HEK293 (cell line): Measurements from ENCODE around the gene ANKRD33.

Experiments used
- CTCF ChIA-PET: fragments of 350-600 bp; formaldehyde crosslinking; extraction: SDS; loops from one replicate; lab custom pipeline; 2021; ENCODE audit warnings: antibody characterized with exemption; lab: Yijun Ruan, JAX
- POLR2A ChIA-PET: fragments of 300-600 bp; formaldehyde crosslinking; extraction: SDS; loops from one replicate; lab custom pipeline; 2020; ENCODE audit warnings: antibody characterized with exemption, inconsistent platforms; lab: Yijun Ruan, JAX
- H3K27ac ChIP-seq: fragments of 200-500 bp; sonication (Bioruptor generic); 2 replicates; pipeline ENCODE4 v1.5.1; 2014; ENCODE audit warnings: low read depth, low read length, control low read depth, inconsistent platforms; ENCODE audit errors: extremely low read depth
- H3K36me3 ChIP-seq, 2 experiments: fragments of 200-500 bp in 1 of 2; sonication (Bioruptor generic) in 1 of 2; 1 replicate in 1 of 2; 2 replicates in 1 of 2; pipeline ENCODE4 v1.5.1; 2014 to 2017; ENCODE audit warnings: inconsistent platforms in 2 of 2, low read length in 2 of 2; ENCODE audit not compliant: control insufficient read depth in 2 of 2, insufficient read depth in 1 of 2
- H3K4me1 ChIP-seq: fragments of 200-500 bp; sonication (Bioruptor generic); 2 replicates; pipeline ENCODE4 v1.5.1; 2014; ENCODE audit warnings: mild to moderate bottlenecking, low read length, inconsistent platforms; ENCODE audit not compliant: control insufficient read depth, insufficient read depth
- H3K4me3 ChIP-seq: 2 replicates; pipeline ENCODE4 v1.5.1; 2011; ENCODE audit warnings: low read depth, mild to moderate bottlenecking, control low read depth, low read length, moderate library complexity
- H3K9me3 ChIP-seq: fragments of 200-500 bp; sonication (Bioruptor generic); 2 replicates; pipeline ENCODE4 v1.5.1; 2014; ENCODE audit warnings: low read depth, low read length, inconsistent platforms; ENCODE audit not compliant: control insufficient read depth, insufficient read depth
- BCL11B ChIP-seq: fragments of 450-650 bp; formaldehyde crosslinking; IDR thresholded peaks from 2 replicates; pipeline ENCODE4 v1.5.1; 2016; ENCODE audit warnings: low read depth, missing biosample characterization, missing genetic modification characterization
- HIC1 ChIP-seq: fragments of 450-650 bp; formaldehyde crosslinking; IDR thresholded peaks from 2 replicates; pipeline ENCODE4 v1.5.1; 2016; ENCODE audit warnings: missing biosample characterization, missing genetic modification characterization
- INSM2 ChIP-seq: fragments of 450-650 bp; formaldehyde crosslinking; IDR thresholded peaks from 2 replicates; pipeline ENCODE4 v1.5.1; 2016; ENCODE audit warnings: missing biosample characterization, missing genetic modification characterization
- KLF9 ChIP-seq: fragments of 450-650 bp; formaldehyde crosslinking; IDR thresholded peaks from 2 replicates; pipeline ENCODE4 v1.5.1; 2016; ENCODE audit warnings: missing biosample characterization, missing genetic modification characterization, low read depth
- OSR2 ChIP-seq: fragments of 450-650 bp; formaldehyde crosslinking; IDR thresholded peaks from 2 replicates; pipeline ENCODE4 v1.5.1; 2016; ENCODE audit warnings: missing biosample characterization, missing genetic modification characterization
- PRDM4 ChIP-seq: fragments of 450-650 bp; formaldehyde crosslinking; IDR thresholded peaks from 2 replicates; pipeline ENCODE4 v1.5.1; 2017; ENCODE audit warnings: missing biosample characterization, missing genetic modification characterization
- REPIN1 ChIP-seq: fragments of 450-650 bp; formaldehyde crosslinking; IDR thresholded peaks from 2 replicates; pipeline ENCODE4 v1.5.1; 2017; ENCODE audit warnings: missing biosample characterization, missing genetic modification characterization, low read depth
- SCRT2 ChIP-seq: fragments of 450-650 bp; formaldehyde crosslinking; IDR thresholded peaks from 2 replicates; pipeline ENCODE4 v1.5.1; 2016; ENCODE audit warnings: missing biosample characterization, missing genetic modification characterization
- ZBTB17 ChIP-seq: fragments of 450-650 bp; formaldehyde crosslinking; IDR thresholded peaks from 2 replicates; pipeline ENCODE4 v1.5.1; 2016; ENCODE audit warnings: missing biosample characterization, missing genetic modification characterization
- ZBTB48 ChIP-seq: fragments of 450-650 bp; formaldehyde crosslinking; IDR thresholded peaks from 2 replicates; pipeline ENCODE4 v1.5.1; 2016; ENCODE audit warnings: missing biosample characterization, missing genetic modification characterization
- ZNF19 ChIP-seq: fragments of 450-650 bp; formaldehyde crosslinking; IDR thresholded peaks from 2 replicates; pipeline ENCODE4; 2016; ENCODE audit warnings: missing biosample characterization, missing genetic modification characterization, low read depth
- ZNF341 ChIP-seq: fragments of 450-650 bp; formaldehyde crosslinking; IDR thresholded peaks from 2 replicates; pipeline ENCODE4; 2016; ENCODE audit warnings: low read depth, missing biosample characterization, missing genetic modification characterization
- ZNF366 ChIP-seq: fragments of 450-650 bp; formaldehyde crosslinking; conservative IDR thresholded peaks from 2 replicates; pipeline ENCODE4 v1.5.1; 2016; ENCODE audit warnings: missing biosample characterization, missing genetic modification characterization
- ZNF48 ChIP-seq: fragments of 450-650 bp; formaldehyde crosslinking; IDR thresholded peaks from 2 replicates; pipeline ENCODE4 v1.5.1; 2016; ENCODE audit warnings: missing biosample characterization, missing genetic modification characterization
- ZNF776 ChIP-seq: fragments of 450-650 bp; formaldehyde crosslinking; IDR thresholded peaks from 2 replicates; pipeline ENCODE4 v1.5.0; 2017; ENCODE audit warnings: missing biosample characterization, missing genetic modification characterization, borderline replicate concordance
- ZNF791 ChIP-seq: fragments of 450-650 bp; formaldehyde crosslinking; IDR thresholded peaks from 2 replicates; pipeline ENCODE4 v1.5.1; 2016; ENCODE audit warnings: missing biosample characterization, missing genetic modification characterization
- ZNF837 ChIP-seq: fragments of 450-650 bp; formaldehyde crosslinking; IDR thresholded peaks from 2 replicates; pipeline ENCODE4 v1.5.1; 2016; ENCODE audit warnings: missing biosample characterization, missing genetic modification characterization

The ANKRD33 gene

GRCh38 chr12:51873251-51873994, 14.5 kb upstream of the ANKRD33 start:
- CTCF ChIA-PET, result interaction anchor here (0.5 to 5.5 kb wide), 11 partner anchors 8 to 485 kb away, joined by 3 to 41 read pairs (median 3); no protein-coding TSS in a partner anchor
- POLR2A ChIA-PET, result no interaction called here

GRCh38 chr12:51874000-51874399, 13.9 kb upstream of the ANKRD33 start:
- H3K4me3 ChIP-seq, result no peak overlapping the region
- ChIA-PET POLR2A (no interaction called here), CTCF (interaction anchor here (0.6 to 5.5 kb wide), 13 partner anchors 11 to 782 kb away, joined by 3 to 41 read pairs (median 5); no protein-coding TSS in a partner anchor)
- no peaks in the 10 kb centered on the region for H3K9me3 ChIP-seq
- TF ChIP-seq ZNF341 (tag by site-specific recombination) (no peak), ZBTB48 (peak; percentile 46; the same call in 1 of the 2 replicates), ZBTB17 (tag by site-specific recombination) (peak; percentile 58), ZNF366 (tag by site-specific recombination) (0 out of 2 replicates have a peak, but pooled peaks have one; percentile 12)
- H3K36me3 ChIP-seq, result no peaks in the 10 kb centered on the region
- no peak overlapping the region for H3K27ac ChIP-seq
- no peaks in the 10 kb centered on the region for H3K4me1 ChIP-seq

More at GRCh38 chr12:51873251-51873994, 14.5 kb upstream of the ANKRD33 start:
- Histone ChIP-seq H3K4me3 (no peak overlapping the region), H3K4me1 (no peaks in the 10 kb centered on the region), H3K27ac (no peak overlapping the region), H3K9me3 (no peaks in the 10 kb centered on the region), H3K36me3 (no peaks in the 10 kb centered on the region)
- TF ChIP-seq INSM2 (tag by site-specific recombination) (no peak), ZNF776 (no peak), BCL11B (tag by site-specific recombination) (peak; percentile 54; the same call in 1 of the 2 replicates), ZNF19 (no peak), SCRT2 (tag by site-specific recombination) (peak; percentile 41; the same call in 1 of the 2 replicates)

GRCh38 chr12:51874486-51874885, 13.4 kb upstream of the ANKRD33 start:
- H3K4me1 ChIP-seq, result no peaks in the 10 kb centered on the region
- no peaks in the 10 kb centered on the region for H3K9me3 ChIP-seq
- no peak for TF ChIP-seq PRDM4 (tag by site-specific recombination)
- CTCF ChIA-PET, result interaction anchor here (0.6 to 5.5 kb wide), 33 partner anchors 12 to 781 kb away, joined by 3 to 41 read pairs (median 4); partner anchors contain the start of gene ANKRD33
- H3K4me3 ChIP-seq, result no peak overlapping the region
- H3K36me3 ChIP-seq, result no peaks in the 10 kb centered on the region
- POLR2A ChIA-PET, result no interaction called here
- no peak overlapping the region for H3K27ac ChIP-seq

GRCh38 chr12:51879102-51879501, 8.8 kb upstream of the ANKRD33 start:
- ChIA-PET CTCF (interaction anchor here (1.4 kb wide), 1 partner anchor 26 kb away, joined by 3 read pairs; no protein-coding TSS in a partner anchor), POLR2A (no interaction called here)
- H3K27ac ChIP-seq, result no peak overlapping the region
- H3K4me3 ChIP-seq, result no peak overlapping the region
- H3K9me3 ChIP-seq, result no peaks in the 10 kb centered on the region
- no peaks in the 10 kb centered on the region for H3K36me3 ChIP-seq
- H3K4me1 ChIP-seq, result no peaks in the 10 kb centered on the region
- TF ChIP-seq HIC1 (tag by site-specific recombination) (no peak), ZNF837 (no peak), REPIN1 (tag by site-specific recombination) (no peak), KLF9 (tag by site-specific recombination) (no peak), OSR2 (tag by site-specific recombination) (no peak), ZNF791 (tag by site-specific recombination) (no peak), ZNF48 (tag by site-specific recombination) (no peak)
